ENCODE measurements around the gene ASAP3.

The ASAP3 gene

DNA sequence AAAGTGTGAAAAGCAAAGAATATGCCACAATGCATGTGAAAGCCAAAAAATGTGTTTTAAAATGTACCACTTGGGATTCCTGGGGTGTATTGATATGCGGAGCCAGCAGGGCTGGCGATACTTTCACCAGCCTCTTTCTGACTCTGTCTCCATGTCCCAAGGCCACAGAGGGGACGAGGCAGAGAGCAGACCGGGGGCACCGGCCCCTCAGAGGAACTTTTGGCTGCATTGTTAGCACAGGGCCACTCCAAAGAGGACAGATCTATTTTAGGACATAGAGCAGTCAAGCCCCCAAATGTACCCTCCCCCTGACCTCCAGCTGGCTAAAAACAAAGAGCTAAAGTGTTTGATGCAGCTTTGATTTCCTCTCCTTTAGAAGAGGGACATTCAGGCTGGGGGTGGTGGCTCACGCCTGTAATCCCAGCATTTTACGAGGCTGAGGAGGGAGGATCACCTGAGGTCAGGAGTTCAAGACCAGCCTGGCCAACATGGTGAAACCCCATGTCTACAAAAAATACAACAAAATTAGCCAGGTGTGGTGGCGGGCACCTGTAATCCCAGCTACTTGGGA, 88.7 kb downstream of the ASAP3 start:
- Histone ChIP-seq H3K27me3 (ENCODE audit: insufficient read depth, low read length, poor library complexity, severe bottlenecking) (no peaks in the 10 kb centered on the region), H3F3A (ENCODE audit: low read depth) (no peaks in the 10 kb centered on the region), H3K79me2 (ENCODE audit: insufficient read depth, low read length) (no peaks in the 10 kb centered on the region), H3K9me2 (replicated peaks; ENCODE audit: low read depth, low read length) (no peaks in the 10 kb centered on the region), H3K4me3 (ENCODE audit: low read length, poor library complexity, severe bottlenecking) (no peak overlapping the region), H3K36me3 (ENCODE audit: insufficient read depth, low read length) (no peaks in the 10 kb centered on the region), H3K9ac (ENCODE audit: low read depth, low read length, poor library complexity, severe bottlenecking) (no peak overlapping the region), H3K9me3 (ENCODE audit: insufficient read depth, low read depth, low read length) (no peaks in the 10 kb centered on the region), H3K4me2 (ENCODE audit: low read depth, low read length, poor library complexity, severe bottlenecking) (no peak overlapping the region), H2AFZ (ENCODE audit: low read length) (no peak overlapping the region), H4K20me1 (ENCODE audit: insufficient read depth, low read length, poor library complexity, severe bottlenecking) (no peaks in the 10 kb centered on the region), H3K4me1 (ENCODE audit: insufficient read depth, low read length, poor library complexity, severe bottlenecking) (no peaks in the 10 kb centered on the region)
- TF ChIP-seq EZH2phosphoT487 (IDR thresholded peaks at IDR 0.05; ENCODE audit: borderline replicate concordance): no peak
- TF ChIP-seq, protein P1, sequence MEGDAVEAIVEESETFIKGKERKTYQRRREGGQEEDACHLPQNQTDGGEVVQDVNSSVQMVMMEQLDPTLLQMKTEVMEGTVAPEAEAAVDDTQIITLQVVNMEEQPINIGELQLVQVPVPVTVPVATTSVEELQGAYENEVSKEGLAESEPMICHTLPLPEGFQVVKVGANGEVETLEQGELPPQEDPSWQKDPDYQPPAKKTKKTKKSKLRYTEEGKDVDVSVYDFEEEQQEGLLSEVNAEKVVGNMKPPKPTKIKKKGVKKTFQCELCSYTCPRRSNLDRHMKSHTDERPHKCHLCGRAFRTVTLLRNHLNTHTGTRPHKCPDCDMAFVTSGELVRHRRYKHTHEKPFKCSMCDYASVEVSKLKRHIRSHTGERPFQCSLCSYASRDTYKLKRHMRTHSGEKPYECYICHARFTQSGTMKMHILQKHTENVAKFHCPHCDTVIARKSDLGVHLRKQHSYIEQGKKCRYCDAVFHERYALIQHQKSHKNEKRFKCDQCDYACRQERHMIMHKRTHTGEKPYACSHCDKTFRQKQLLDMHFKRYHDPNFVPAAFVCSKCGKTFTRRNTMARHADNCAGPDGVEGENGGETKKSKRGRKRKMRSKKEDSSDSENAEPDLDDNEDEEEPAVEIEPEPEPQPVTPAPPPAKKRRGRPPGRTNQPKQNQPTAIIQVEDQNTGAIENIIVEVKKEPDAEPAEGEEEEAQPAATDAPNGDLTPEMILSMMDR (conservative IDR thresholded peaks at IDR 0.05; ENCODE audit: low read length): no peak

DNA sequence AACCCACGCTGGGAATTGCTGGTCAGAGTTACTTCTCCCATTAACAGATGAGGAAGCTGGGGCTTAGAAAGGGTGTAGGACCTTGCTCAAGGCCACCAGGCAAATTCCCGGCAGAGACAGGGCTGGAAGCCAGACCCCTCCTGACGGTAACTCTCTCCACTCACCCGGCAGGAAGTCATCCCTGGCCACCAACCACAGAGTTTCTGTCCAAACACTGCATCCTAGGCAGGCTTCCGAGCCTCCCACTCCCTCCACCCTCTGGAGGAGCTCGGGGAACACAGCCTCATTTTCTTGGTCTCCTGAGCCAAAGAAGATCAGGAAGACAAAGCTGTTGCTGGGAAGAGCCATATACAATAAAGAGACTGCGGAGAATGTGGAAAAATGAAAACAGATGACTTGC, 89.3 kb downstream of the ASAP3 start:
- Histone ChIP-seq H3K9me3 (ENCODE audit: insufficient read depth, low read depth, low read length) (no peaks in the 10 kb centered on the region), H3K4me3 (ENCODE audit: low read length, poor library complexity, severe bottlenecking) (no peak overlapping the region), H3F3A (ENCODE audit: low read depth) (no peaks in the 10 kb centered on the region), H3K27me3 (ENCODE audit: insufficient read depth, low read length, poor library complexity, severe bottlenecking) (no peaks in the 10 kb centered on the region), H3K79me2 (ENCODE audit: insufficient read depth, low read length) (no peaks in the 10 kb centered on the region), H3K4me2 (ENCODE audit: low read depth, low read length, poor library complexity, severe bottlenecking) (no peak overlapping the region), H3K4me1 (ENCODE audit: insufficient read depth, low read length, poor library complexity, severe bottlenecking) (no peaks in the 10 kb centered on the region), H3K36me3 (ENCODE audit: insufficient read depth, low read length) (no peaks in the 10 kb centered on the region), H2AFZ (ENCODE audit: low read length) (no peak overlapping the region), H3K9ac (ENCODE audit: low read depth, low read length, poor library complexity, severe bottlenecking) (no peak overlapping the region), H3K9me2 (replicated peaks; ENCODE audit: low read depth, low read length) (no peaks in the 10 kb centered on the region), H4K20me1 (ENCODE audit: insufficient read depth, low read length, poor library complexity, severe bottlenecking) (no peaks in the 10 kb centered on the region)
- TF ChIP-seq, protein P1 (conservative IDR thresholded peaks at IDR 0.05; ENCODE audit: low read length): no peak
- TF ChIP-seq EZH2phosphoT487 (IDR thresholded peaks at IDR 0.05; ENCODE audit: borderline replicate concordance): no peak

DNA sequence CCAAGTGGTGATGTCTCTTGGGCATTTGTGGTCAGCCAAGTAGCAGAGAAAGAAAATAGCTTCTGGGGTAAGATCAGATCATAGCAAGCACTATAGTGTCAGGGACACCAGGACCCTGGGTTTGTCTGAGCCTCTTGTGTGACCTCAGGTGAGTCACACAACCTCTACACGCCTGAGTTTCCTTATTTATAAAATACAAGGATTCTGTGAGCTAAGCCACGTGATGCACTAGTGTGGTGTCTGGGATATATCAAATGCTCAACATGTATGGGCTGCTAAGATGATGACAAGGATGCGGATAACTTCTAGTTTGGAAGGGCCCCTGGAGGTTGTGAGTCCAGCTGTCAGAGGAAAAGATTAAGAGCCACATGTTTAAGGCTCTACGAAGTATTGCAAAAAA, 89.8 kb downstream of the ASAP3 start:
- Histone ChIP-seq H3K9ac (ENCODE audit: low read depth, low read length, poor library complexity, severe bottlenecking) (no peak overlapping the region), H2AFZ (ENCODE audit: low read length) (no peak overlapping the region), H3K4me1 (ENCODE audit: insufficient read depth, low read length, poor library complexity, severe bottlenecking) (no peaks in the 10 kb centered on the region), H3K9me2 (replicated peaks; ENCODE audit: low read depth, low read length) (no peaks in the 10 kb centered on the region), H3K36me3 (ENCODE audit: insufficient read depth, low read length) (no peaks in the 10 kb centered on the region), H3K79me2 (ENCODE audit: insufficient read depth, low read length) (no peaks in the 10 kb centered on the region), H3F3A (ENCODE audit: low read depth) (no peaks in the 10 kb centered on the region), H3K27me3 (ENCODE audit: insufficient read depth, low read length, poor library complexity, severe bottlenecking) (no peaks in the 10 kb centered on the region), H4K20me1 (ENCODE audit: insufficient read depth, low read length, poor library complexity, severe bottlenecking) (no peaks in the 10 kb centered on the region), H3K4me2 (ENCODE audit: low read depth, low read length, poor library complexity, severe bottlenecking) (no peak overlapping the region), H3K9me3 (ENCODE audit: insufficient read depth, low read depth, low read length) (no peaks in the 10 kb centered on the region), H3K4me3 (ENCODE audit: low read length, poor library complexity, severe bottlenecking) (no peak overlapping the region)
- TF ChIP-seq EZH2phosphoT487 (IDR thresholded peaks at IDR 0.05; ENCODE audit: borderline replicate concordance): no peak
- TF ChIP-seq, protein P1 (conservative IDR thresholded peaks at IDR 0.05; ENCODE audit: low read length): no peak
